CD14-positive monocyte (primary cell): Measurements from ENCODE around the gene PPP1R13B. TPM values are rescaled to one million over a fixed set of nuclear protein-coding genes. Genes with fewer than 3 reads are reported as not detected.

ENCODE experiments used
- DNase-seq, 3 donors: peaks; one replicate each; pipeline ENCODE4 v3.0.0-alpha.2; 2011 to 2022
- H2AFZ ChIP-seq: 2 replicates; pipeline ENCODE4 v1.6.0; 2012; ENCODE audit warnings: mild to moderate bottlenecking, low read depth, low read length, inconsistent platforms; ENCODE audit not compliant: insufficient read depth, poor library complexity, severe bottlenecking
- H3K27ac ChIP-seq, 2 donors: 1 replicate in 1 of 2; 2 replicates in 1 of 2; pipeline ENCODE4 v1.5.1; 2012 to 2013; ENCODE audit warnings: low read length in 2 of 2, control low read depth in 1 of 2, inconsistent platforms in 1 of 2, low read depth in 1 of 2, mild to moderate bottlenecking in 1 of 2
- H3K27me3 ChIP-seq, 2 donors: one replicate each; pipeline versions ENCODE4 v1.6.0 to v1.6.1; 2011 to 2013; ENCODE audit warnings: low read length in 2 of 2; ENCODE audit not compliant: control insufficient read depth in 2 of 2, insufficient read depth in 2 of 2
- H3K36me3 ChIP-seq, 2 donors: replicated peaks in 1 of 2; 1 replicate in 1 of 2; 2 replicates in 1 of 2; pipeline versions ENCODE4 v1.5.1 to v1.6.1; 2012 to 2013; ENCODE audit warnings: low read length in 2 of 2, control low read depth in 1 of 2, inconsistent platforms in 1 of 2, mild to moderate bottlenecking in 1 of 2; ENCODE audit not compliant: insufficient read depth in 2 of 2, control insufficient read depth in 1 of 2
- H3K4me1 ChIP-seq, 2 donors: 1 replicate in 1 of 2; 2 replicates in 1 of 2; pipeline versions ENCODE4 v1.5.1 to v1.6.1; 2012 to 2013; ENCODE audit warnings: low read length in 2 of 2, control low read depth in 1 of 2, inconsistent platforms in 1 of 2, mild to moderate bottlenecking in 1 of 2, moderate library complexity in 1 of 2; ENCODE audit not compliant: insufficient read depth in 2 of 2, control insufficient read depth in 1 of 2
- H3K4me2 ChIP-seq: replicated peaks from 2 replicates; pipeline ENCODE3; 2012; ENCODE audit warnings: low read length, moderate library complexity, mild to moderate bottlenecking; ENCODE audit not compliant: poor library complexity, severe bottlenecking; ENCODE audit errors: extremely low read depth
- H3K4me3 ChIP-seq, 3 experiments: fragments of 200-600 bp in 1 of 3; sonication (generic) in 1 of 3; replicated peaks in 1 of 3; 1 replicate in 2 of 3; 2 replicates in 1 of 3; pipeline ENCODE4 v1.5.1; 2011 to 2013; ENCODE audit warnings: low read length in 3 of 3, mild to moderate bottlenecking in 3 of 3, control low read depth in 2 of 3, low read depth in 2 of 3, inconsistent platforms in 1 of 3, moderate library complexity in 1 of 3
- H3K79me2 ChIP-seq: 2 replicates; pipeline ENCODE4 v1.6.0; 2012; ENCODE audit warnings: mild to moderate bottlenecking, control low read depth, inconsistent platforms, low read length, moderate library complexity; ENCODE audit not compliant: insufficient read depth
- H3K9ac ChIP-seq: 2 replicates; pipeline ENCODE4 v1.6.0; 2017; ENCODE audit warnings: low read length, mild to moderate bottlenecking; ENCODE audit not compliant: insufficient read depth, poor library complexity, severe bottlenecking
- H3K9me3 ChIP-seq, 2 donors: replicated peaks in 1 of 2; 1 replicate in 1 of 2; 2 replicates in 1 of 2; pipeline versions ENCODE4 v1.5.1 to v1.6.1; 2012 to 2013; ENCODE audit warnings: low read length in 2 of 2, control low read depth in 1 of 2; ENCODE audit not compliant: control insufficient read depth in 1 of 2, insufficient read depth in 1 of 2
- H4K20me1 ChIP-seq: 2 replicates; pipeline ENCODE4 v1.6.0; 2012; ENCODE audit warnings: mild to moderate bottlenecking, low read length, control low read depth, moderate library complexity; ENCODE audit not compliant: insufficient read depth
- H3K27ac Mint-ChIP-seq, 7 donors: one replicate each; pipeline ENCODE4 v1.8.0; 2020; ENCODE audit warnings: mild to moderate bottlenecking in 7 of 7, mixed read lengths in 7 of 7, moderate library complexity in 6 of 7, inconsistent platforms in 2 of 7
- H3K27me3 Mint-ChIP-seq, 3 donors: one replicate each; pipeline ENCODE4 v1.8.0; 2021 to 2022; ENCODE audit warnings: low read depth in 3 of 3, mild to moderate bottlenecking in 3 of 3, mixed read lengths in 3 of 3, moderate library complexity in 3 of 3, inconsistent platforms in 1 of 3
- H3K36me3 Mint-ChIP-seq, 2 donors: one replicate each; pipeline ENCODE4 v1.8.0; 2020; ENCODE audit warnings: mixed read lengths in 2 of 2, inconsistent platforms in 1 of 2, mild to moderate bottlenecking in 1 of 2
- H3K4me1 Mint-ChIP-seq: one replicate; pipeline ENCODE4 v1.8.0; 2020; ENCODE audit warnings: mild to moderate bottlenecking, mixed read lengths
- H3K4me3 Mint-ChIP-seq, 2 donors: one replicate each; pipeline ENCODE4 v1.8.0; 2020; ENCODE audit warnings: mild to moderate bottlenecking in 2 of 2, mixed read lengths in 2 of 2, moderate library complexity in 1 of 2
- H3K9me3 Mint-ChIP-seq, 7 donors: one replicate each; pipeline ENCODE4 v1.8.0; 2020 to 2022; ENCODE audit warnings: mixed read lengths in 7 of 7, mild to moderate bottlenecking in 6 of 7, moderate library complexity in 6 of 7, inconsistent platforms in 2 of 7
- CTCF ChIP-seq: fragments of 200-600 bp; IDR thresholded peaks from one replicate; pipeline ENCODE4 v1.8.0; 2022; ENCODE audit warnings: antibody characterized with exemption, mild to moderate bottlenecking
- WGBS: methylation state at CpG from one replicate; pipeline ENCODE4 v1.1.5; 2013; ENCODE audit warnings: missing lambda C conversion rate; ENCODE audit not compliant: insufficient coverage; 5-methylcytosine and 5-hydroxymethylcytosine counted together
- intact Hi-C, 2 donors: fragments of 100-400 bp; cut with micrococcal nuclease; formaldehyde crosslinking; loops; one replicate each; pipeline versions ENCODE4 v1.15.0 to v1.15.1; 2023
- polyA plus RNA-seq, 3 donors: library from polyadenylated mRNA; depleted of rRNA in 1 of 3; unstranded in 2 of 3; stranded (reverse) in 1 of 3; fragments of 300-500 nt in 2 of 3; fragments of >200 nt in 1 of 3; fragmentation: Illumina TruSeq in 2 of 3; gene quantifications; 1 replicate in 2 of 3; 2 replicates in 1 of 3; pipeline ENCODE4 v1.2.3, GENCODE V29; 2012 to 2021

PPP1R13B gene
- polyA plus RNA-seq, 3 donors: 0.48 to 1.1 (median 0.99) TPM

GRCh38 chr14:103731481-103731880 is 115.9 kb downstream of the PPP1R13B start:
- DNase-seq: no peak

DNA sequence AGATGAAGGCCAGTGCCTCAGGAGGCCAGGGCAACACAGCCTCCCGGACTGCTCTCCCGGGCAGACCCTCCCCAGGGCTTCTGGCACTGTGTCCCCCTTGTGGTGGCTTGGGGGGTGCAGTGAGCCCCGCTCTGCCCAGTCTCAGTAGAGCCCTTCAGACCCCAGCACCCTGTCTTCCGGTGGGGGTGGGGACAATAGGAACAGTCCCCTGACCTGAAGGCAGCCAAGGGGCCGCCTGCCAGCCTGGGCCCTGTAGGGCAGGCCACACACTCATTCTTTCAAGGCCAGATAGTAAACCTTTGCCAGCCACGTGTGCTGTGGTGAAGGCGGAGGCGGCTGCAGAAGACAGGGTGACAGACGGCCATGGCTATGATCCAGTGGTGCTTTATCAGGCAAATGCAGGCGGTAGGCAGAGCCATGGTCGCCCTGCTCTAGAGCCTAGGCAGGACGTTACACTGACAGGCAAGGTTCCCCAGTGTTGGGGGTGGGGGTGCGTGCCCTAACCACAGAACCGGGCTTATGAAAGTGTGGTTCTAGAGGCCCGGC is 116.8 kb downstream of the PPP1R13B start:
- H3K4me3 Mint-ChIP-seq: no peak overlapping the region
- H3K36me3 ChIP-seq: peaks cover 53 to 64% of the 10 kb centered on the region in 2 donors
- H3K36me3 Mint-ChIP-seq: peaks cover 37 to 72% of the 10 kb centered on the region in 2 donors
- H3K9me3 Mint-ChIP-seq: no peaks in the 10 kb centered on the region
- H3K4me1 ChIP-seq: no peaks in the 10 kb centered on the region
- no peaks in the 10 kb centered on the region for H3K79me2 ChIP-seq
- no peak overlapping the region for H3K4me2 ChIP-seq
- peaks cover 0 to 2% (median 2%) of the 10 kb centered on the region in 3 donors for H3K27me3 Mint-ChIP-seq
- WGBS: 75% methylated on average over 12 of the region's 15 CpGs
- H4K20me1 ChIP-seq: peaks cover 1% of the 10 kb centered on the region
- H3K27me3 ChIP-seq: no peaks in the 10 kb centered on the region
- intact Hi-C loops: no loop called here
- no peak for DNase-seq
- H3K27ac ChIP-seq: no peak overlapping the region
- no peak for TF ChIP-seq CTCF
- H3K27ac Mint-ChIP-seq: no peak overlapping the region
- H3K9me3 ChIP-seq: no peaks in the 10 kb centered on the region
- H3K4me3 ChIP-seq: no peak overlapping the region
- no peak overlapping the region for H2AFZ ChIP-seq
- H3K9ac ChIP-seq: no peak overlapping the region
- no peaks in the 10 kb centered on the region for H3K4me1 Mint-ChIP-seq

More at GRCh38 chr14:103731481-103731880, 115.9 kb downstream of the PPP1R13B start:
- H3K36me3 Mint-ChIP-seq: peaks cover 35 to 64% of the 10 kb centered on the region in 2 donors
- no peak overlapping the region for H3K4me3 ChIP-seq
- H3K9me3 ChIP-seq: no peaks in the 10 kb centered on the region
- no peaks in the 10 kb centered on the region for H3K27me3 ChIP-seq
- H2AFZ ChIP-seq: no peak overlapping the region
- H3K27ac ChIP-seq: no peak overlapping the region
- H3K36me3 ChIP-seq: peaks cover 49 to 57% of the 10 kb centered on the region in 2 donors
- H3K4me2 ChIP-seq: no peak overlapping the region
- H3K27me3 Mint-ChIP-seq: peaks cover 0 to 2% (median 2%) of the 10 kb centered on the region in 3 donors
- H4K20me1 ChIP-seq: no peaks in the 10 kb centered on the region
- no peaks in the 10 kb centered on the region for H3K4me1 Mint-ChIP-seq
- intact Hi-C loops: no loop called here
- 99% methylated on average over 10 of the region's 15 CpGs for WGBS
- no peaks in the 10 kb centered on the region for H3K79me2 ChIP-seq
- H3K9me3 Mint-ChIP-seq: no peaks in the 10 kb centered on the region
- no peak overlapping the region for H3K27ac Mint-ChIP-seq
- H3K4me1 ChIP-seq: no peaks in the 10 kb centered on the region
- TF ChIP-seq CTCF: no peak
- H3K9ac ChIP-seq: no peak overlapping the region
- no peak overlapping the region for H3K4me3 Mint-ChIP-seq
